GM06990 (cell line): ENCODE data around the gene ARHGAP35.
"Not testable (repeated sequence)": the region's sequence is repeated elsewhere in the genome, so short reads cannot be mapped to it uniquely, and the experiment has no call there.

Source experiments
- DNase-seq: peaks from one replicate; pipeline ENCODE4 v3.0.0-alpha.2; 2011; ENCODE audit not compliant: insufficient read length; ENCODE audit errors: extremely low read depth
- H3K27me3 ChIP-seq: replicated peaks from 2 replicates; pipeline ENCODE4 v1.6.0; 2011; ENCODE audit warnings: low read length; ENCODE audit not compliant: control insufficient read depth, insufficient read depth
- H3K36me3 ChIP-seq: 2 replicates; pipeline ENCODE4 v1.5.1; 2011; ENCODE audit warnings: low read length; ENCODE audit not compliant: control insufficient read depth, insufficient read depth
- H3K4me3 ChIP-seq: replicated peaks from 2 replicates; pipeline ENCODE4 v1.5.1; 2011; ENCODE audit warnings: low read depth, mild to moderate bottlenecking, control low read depth, low read length
- CTCF ChIP-seq: IDR thresholded peaks from 2 replicates; pipeline ENCODE4 v1.5.1; 2011; ENCODE audit warnings: low read length, control low read depth, mild to moderate bottlenecking, inconsistent platforms; ENCODE audit not compliant: insufficient read depth, poor library complexity, severe bottlenecking

The ARHGAP35 gene

GRCh38 chr19:46882034-46882433 is 21.2 kb downstream of the ARHGAP35 start:
- no peaks in the 10 kb centered on the region for H3K36me3 ChIP-seq
- TF ChIP-seq CTCF, result no peak
- H3K4me3 ChIP-seq, result no peak overlapping the region
- DNase-seq, result no peak
- no peaks in the 10 kb centered on the region for H3K27me3 ChIP-seq

DNA sequence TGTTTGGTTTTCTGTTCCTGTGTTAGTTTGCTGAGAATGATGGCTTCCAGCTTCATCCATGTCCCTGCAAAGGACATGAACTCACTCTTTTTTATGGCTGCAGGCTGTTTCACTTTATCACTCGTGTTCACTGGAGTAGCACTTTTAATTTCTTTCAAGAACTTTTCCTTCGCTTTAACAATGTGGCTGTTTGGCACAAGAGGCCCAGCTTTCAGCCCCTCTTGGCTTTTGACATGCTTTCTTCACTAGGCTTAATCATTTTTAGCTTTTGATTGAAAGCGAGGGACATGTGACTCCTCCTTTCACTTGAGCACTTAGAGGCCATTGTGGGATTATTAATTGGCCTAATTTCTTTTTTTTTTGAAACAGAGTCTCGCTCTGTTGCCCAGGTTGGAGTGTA is 22.0 kb downstream of the ARHGAP35 start:
- H3K27me3 ChIP-seq, H3K36me3 ChIP-seq, H3K4me3 ChIP-seq, DNase-seq: not testable (repeated sequence)

GRCh38 chr19:46885411-46885810 is 24.6 kb downstream of the ARHGAP35 start:
- no peaks in the 10 kb centered on the region for H3K27me3 ChIP-seq
- TF ChIP-seq CTCF, result no peak

DNA sequence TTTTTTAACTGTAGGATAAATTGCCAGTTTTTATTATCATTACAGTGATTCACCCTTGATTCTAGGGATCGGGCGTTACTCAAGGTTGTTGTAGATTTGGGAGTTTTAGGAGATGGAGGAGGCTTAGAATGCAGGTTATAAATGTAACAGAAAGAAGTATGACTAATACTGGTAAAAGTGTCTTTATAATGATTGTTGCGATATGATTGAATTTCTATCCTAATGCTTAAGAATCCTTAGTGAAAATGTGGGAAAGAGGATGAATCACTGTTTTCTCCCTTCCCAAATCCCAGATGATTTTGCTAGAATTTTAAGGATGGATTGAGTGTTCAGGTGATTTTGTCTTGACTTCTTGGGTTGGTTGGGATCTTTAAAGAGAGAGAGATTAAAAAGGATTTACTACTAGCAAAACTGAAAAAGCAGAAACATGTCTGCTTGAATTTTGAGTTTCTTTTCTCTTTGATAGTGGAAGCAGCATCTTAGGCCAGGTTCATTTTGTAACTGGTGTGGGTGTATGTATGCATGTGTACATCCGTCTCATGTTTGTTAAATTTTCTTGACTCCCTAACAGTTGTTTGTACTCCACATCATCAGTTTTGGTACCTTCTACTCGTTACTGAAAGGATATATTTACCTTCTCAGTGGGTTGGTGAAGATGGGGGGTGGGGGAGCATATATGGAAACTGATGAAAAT is 25.9 kb downstream of the ARHGAP35 start:
- DNase-seq, result peak; percentile 16
- TF ChIP-seq CTCF, result no peak
- Histone ChIP-seq H3K36me3 (no peaks in the 10 kb centered on the region), H3K4me3 (peak overlapping the region; percentile 26), H3K27me3 (no peaks in the 10 kb centered on the region)

More at GRCh38 chr19:46885411-46885810, 24.6 kb downstream of the ARHGAP35 start:
- no peak overlapping the region for H3K4me3 ChIP-seq
- DNase-seq, result no peak
- no peaks in the 10 kb centered on the region for H3K36me3 ChIP-seq

DNA sequence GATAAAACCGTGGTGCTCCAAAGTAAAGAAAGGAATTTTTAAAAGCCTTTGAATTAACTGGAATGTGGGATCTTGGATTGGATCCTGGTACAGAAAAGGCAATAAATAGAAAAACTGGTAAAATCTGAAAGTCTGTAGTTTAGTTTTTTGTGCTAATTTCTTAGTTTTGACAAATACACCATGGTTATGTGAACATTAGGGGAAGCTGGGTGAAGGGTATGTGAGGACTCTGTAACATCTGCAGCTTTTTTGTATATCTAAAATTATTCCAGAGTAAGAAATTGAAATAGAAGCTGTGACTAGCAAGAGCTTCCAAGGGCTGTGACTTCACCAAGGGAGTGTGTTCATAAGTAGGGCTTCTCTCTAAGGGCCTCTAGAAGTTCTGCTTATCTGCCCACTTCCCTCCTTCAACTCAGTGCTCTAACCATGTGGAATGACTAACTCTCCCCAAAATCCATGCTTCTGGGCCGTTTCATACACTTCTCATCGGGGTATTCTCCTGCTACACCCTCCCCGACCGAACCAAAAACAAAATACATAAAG is 26.5 kb downstream of the ARHGAP35 start:
- Histone ChIP-seq H3K4me3 (no peak overlapping the region), H3K27me3 (no peaks in the 10 kb centered on the region), H3K36me3 (no peaks in the 10 kb centered on the region)
- no peak for TF ChIP-seq CTCF
- DNase-seq, result no peak

- Histone ChIP-seq H3K27me3 (no peaks in the 10 kb centered on the region), H3K36me3 (no peaks in the 10 kb centered on the region), H3K4me3 (no peak overlapping the region)
- no peak for DNase-seq
- no peak for TF ChIP-seq CTCF
Observed at GRCh38 chr19:46890423-46891170, 29.8 kb downstream of the ARHGAP35 start.
